ENCODE data around the gene TOP1.
A peak's percentile ranks its signal among the peaks of the same experiment; 100 is the strongest.

Gene TOP1

GRCh38 chr20:41145821-41146620 lies 117.4 kb downstream of the TOP1 start:
- no peak for DNase-seq (ENCODE audit: low spot score)

GRCh38 chr20:41147767-41148191 lies 119.2 kb downstream of the TOP1 start:
- DNase-seq (ENCODE audit: low spot score) = no peak

GRCh38 chr20:41148942-41149341 lies 120.3 kb downstream of the TOP1 start:
- no peak for DNase-seq (ENCODE audit: low spot score)

- DNase-seq (ENCODE audit: low spot score) = no peak
These were observed 122.0 kb downstream of the TOP1 start for GRCh38 chr20:41150664-41151063.

GRCh38 chr20:41151134-41151869 lies 122.7 kb downstream of the TOP1 start:
- no peak for DNase-seq (ENCODE audit: low spot score)

GRCh38 chr20:41152108-41152757 lies 123.6 kb downstream of the TOP1 start:
- no peak for DNase-seq (ENCODE audit: low spot score)

GRCh38 chr20:41154436-41155176 lies 126.0 kb downstream of the TOP1 start:
- DNase-seq (ENCODE audit: low spot score) = no peak

GRCh38 chr20:41155261-41155660 lies 126.6 kb downstream of the TOP1 start:
- DNase-seq (ENCODE audit: low spot score) = no peak

- no peak for DNase-seq (ENCODE audit: low spot score)
These were observed 129.5 kb downstream of the TOP1 start for GRCh38 chr20:41158082-41158625.

GRCh38 chr20:41159547-41159946 lies 130.9 kb downstream of the TOP1 start:
- DNase-seq (ENCODE audit: low spot score) = no peak

- no peak for DNase-seq (ENCODE audit: low spot score)
These were observed 132.1 kb downstream of the TOP1 start for GRCh38 chr20:41160686-41161085.

GRCh38 chr20:41161886-41162285 lies 133.3 kb downstream of the TOP1 start:
- no peak for DNase-seq (ENCODE audit: low spot score)

- DNase-seq (ENCODE audit: low spot score) = no peak
These were observed 133.8 kb downstream of the TOP1 start for GRCh38 chr20:41162396-41162795.

GRCh38 chr20:41163821-41164220 lies 135.2 kb downstream of the TOP1 start:
- no peak for DNase-seq (ENCODE audit: low spot score)

- no peak for DNase-seq (ENCODE audit: low spot score)
These were observed 136.6 kb downstream of the TOP1 start for GRCh38 chr20:41165001-41165882.

- DNase-seq (ENCODE audit: low spot score) = no peak
These were observed 137.8 kb downstream of the TOP1 start for GRCh38 chr20:41166201-41167117.

- DNase-seq (ENCODE audit: low spot score) = no peak
These were observed 138.5 kb downstream of the TOP1 start for GRCh38 chr20:41167118-41167470.

- peak; percentile 16 for DNase-seq (ENCODE audit: low spot score)
These were observed 139.0 kb downstream of the TOP1 start for GRCh38 chr20:41167481-41168253.

All from NAMALWA (cell line).